Activated T-cell treated with anti-CD3 and anti-CD28 coated beads, Interleukin-2, amount 50 U/mL, for 4 hours (primary cell): ENCODE data around the gene RNU1-4. TPM values are rescaled to one million over a fixed set of nuclear protein-coding genes. Genes with fewer than 3 reads are reported as not detected.
"Not testable (repeated sequence)": the region's sequence is repeated elsewhere in the genome, so short reads cannot be mapped to it uniquely, and the experiment has no call there.

Experiments used
- ATAC-seq, 2 donors: fragments of 200-7000 bp; cut with Tn5 transposase; one replicate each; pipeline ENCODE4 v1.10.0; 2021
- DNase-seq: peaks from one replicate; pipeline ENCODE4 v3.0.0-alpha.2; 2020
- H3K27me3 Mint-ChIP-seq: one replicate; pipeline ENCODE4 v1.8.0; 2021; ENCODE audit warnings: low read depth, mixed read lengths
- H3K36me3 Mint-ChIP-seq: one replicate; pipeline ENCODE4 v1.8.0; 2022; ENCODE audit warnings: mixed read lengths; ENCODE audit not compliant: insufficient read depth
- H3K4me1 Mint-ChIP-seq: one replicate; pipeline ENCODE4 v1.8.0; 2021; ENCODE audit warnings: low read depth, mixed read lengths
- H3K4me3 Mint-ChIP-seq: one replicate; pipeline ENCODE4 v1.8.0; 2021; ENCODE audit warnings: mild to moderate bottlenecking, moderate library complexity, mixed read lengths
- H3K9me3 Mint-ChIP-seq: one replicate; pipeline ENCODE4 v1.8.0; 2021; ENCODE audit warnings: mixed read lengths
- total RNA-seq, 3 donors: library from RNA; stranded (reverse); gene quantifications; one replicate each; pipeline ENCODE4 v1.2.1, GENCODE V29; 2021

RNU1-4 gene
- total RNA-seq, 3 donors from 2014 or later, result 1,321 to 1,622 (median 1,616) TPM

- H3K27me3 Mint-ChIP-seq, result peaks cover 26% of the 10 kb centered on the region
- ATAC-seq, H3K4me3 Mint-ChIP-seq, H3K4me1 Mint-ChIP-seq, H3K9me3 Mint-ChIP-seq, DNase-seq, H3K36me3 Mint-ChIP-seq: not testable (repeated sequence)
These were observed 41.3 kb downstream of the RNU1-4 start for GRCh38 chr1:16781625-16782024.

- not testable (repeated sequence) for H3K4me3 Mint-ChIP-seq, ATAC-seq, H3K4me1 Mint-ChIP-seq, H3K9me3 Mint-ChIP-seq, H3K36me3 Mint-ChIP-seq, DNase-seq
- H3K27me3 Mint-ChIP-seq, result peaks cover 14% of the 10 kb centered on the region
These were observed 44.6 kb downstream of the RNU1-4 start for GRCh38 chr1:16784955-16785354.

GRCh38 chr1:16786362-16786761 is 46.0 kb downstream of the RNU1-4 start:
- ATAC-seq, H3K36me3 Mint-ChIP-seq, H3K9me3 Mint-ChIP-seq, DNase-seq, H3K4me3 Mint-ChIP-seq, H3K27me3 Mint-ChIP-seq, H3K4me1 Mint-ChIP-seq: not testable (repeated sequence)

- peaks cover 11% of the 10 kb centered on the region for H3K27me3 Mint-ChIP-seq
- H3K4me1 Mint-ChIP-seq, DNase-seq, H3K4me3 Mint-ChIP-seq, ATAC-seq, H3K9me3 Mint-ChIP-seq, H3K36me3 Mint-ChIP-seq: not testable (repeated sequence)
These were observed 46.9 kb downstream of the RNU1-4 start for GRCh38 chr1:16787175-16787574.

- H3K27me3 Mint-ChIP-seq, result peaks cover 11% of the 10 kb centered on the region
- not testable (repeated sequence) for H3K36me3 Mint-ChIP-seq, H3K9me3 Mint-ChIP-seq, H3K4me1 Mint-ChIP-seq, DNase-seq, ATAC-seq, H3K4me3 Mint-ChIP-seq
These were observed 47.4 kb downstream of the RNU1-4 start for GRCh38 chr1:16787711-16788110.

Other genes with a start within 250 kb of the RNU1-4 start
- 1,000 to 10,000 TPM; 1,321 to 1,622 (median 1,616) TPM for gene RNU1-1, start 226.2 kb upstream of the RNU1-4 start, total RNA-seq
- 1 to 10 TPM; 4.9 to 8.4 (median 5.8) TPM for gene NBPF1, start 127.0 kb upstream of the RNU1-4 start, total RNA-seq
- 1,000 to 10,000 TPM; 1,321 to 1,622 (median 1,616) TPM for gene RNU1-3, start 73.6 kb upstream of the RNU1-4 start, total RNA-seq
- gene RNU1-2, start 155.5 kb downstream of the RNU1-4 start, total RNA-seq, result 1,000 to 10,000 TPM; 1,321 to 1,622 (median 1,616) TPM
- 10 to 100 TPM; 20.0 to 24.7 (median 20.3) TPM for gene CROCC, start 181.4 kb downstream of the RNU1-4 start, total RNA-seq
- under 1 TPM in 1 of 3 donors, not detected in 2; 0.26 TPM for gene MFAP2, start 240.1 kb downstream of the RNU1-4 start, total RNA-seq